Caco-2 (cell line): Measurements from ENCODE around the gene VILL. TPM values are rescaled to one million over a fixed set of nuclear protein-coding genes. Genes with fewer than 3 reads are reported as not detected.
"Not testable (repeated sequence)": the region's sequence is repeated elsewhere in the genome, so short reads cannot be mapped to it uniquely, and the experiment has no call there.

Source experiments
- BruUV-seq: library from RNA; stranded (reverse); fragments of 400-500 nt; replicated peaks from 2 replicates; lab custom pipeline; 2021; lab: Mats Ljungman, UMichigan
- CTCF ChIA-PET: fragments of 300-600 bp; sonication (Branson Sonifier 250); formaldehyde crosslinking; loops from one replicate; lab custom pipeline; 2022; ENCODE audit warnings: antibody characterized with exemption; lab: Charles Lee
- POLR2A ChIA-PET: fragments of 300-600 bp; sonication (Branson Sonifier 250); formaldehyde crosslinking; loops from one replicate; lab custom pipeline; 2022; ENCODE audit warnings: antibody characterized with exemption; lab: Charles Lee
- DNase-seq, 2 experiments: peaks; one replicate each; pipeline versions ENCODE4 v3.0.0 to v3.0.0-alpha.2; 2020 to 2022
- H3K27me3 ChIP-seq: replicated peaks from 2 replicates; pipeline ENCODE4 v1.6.0; 2011; ENCODE audit warnings: low read length; ENCODE audit not compliant: control insufficient read depth, insufficient read depth
- H3K36me3 ChIP-seq: 2 replicates; pipeline ENCODE4 v1.5.1; 2011; ENCODE audit warnings: low read length; ENCODE audit not compliant: control insufficient read depth, insufficient read depth
- H3K4me1 ChIP-seq: fragments of 250-450 bp; sonication (Bioruptor Pico); 2 replicates; pipeline ENCODE4 v1.5.1; 2020; ENCODE audit warnings: mild to moderate bottlenecking
- H3K4me3 ChIP-seq: 2 replicates; pipeline ENCODE4 v1.5.1; 2011; ENCODE audit warnings: low read depth, mild to moderate bottlenecking, control low read depth, low read length
- H3K9me3 ChIP-seq: fragments of 250-450 bp; sonication (Bioruptor Pico); 2 replicates; pipeline ENCODE4 v1.5.1; 2020; ENCODE audit warnings: mild to moderate bottlenecking, moderate library complexity
- H3K27ac Mint-ChIP-seq: one replicate; pipeline ENCODE4 v1.8.0; 2022; ENCODE audit warnings: mixed read lengths; ENCODE audit not compliant: unreplicated experiment
- H3K27me3 Mint-ChIP-seq: one replicate; pipeline ENCODE4 v1.8.0; 2022; ENCODE audit warnings: mixed read lengths; ENCODE audit not compliant: insufficient read depth, unreplicated experiment
- H3K36me3 Mint-ChIP-seq: one replicate; pipeline ENCODE4 v1.8.0; 2022; ENCODE audit warnings: mild to moderate bottlenecking, mixed read lengths; ENCODE audit not compliant: insufficient read depth, unreplicated experiment
- H3K4me1 Mint-ChIP-seq: one replicate; pipeline ENCODE4 v1.8.0; 2022; ENCODE audit warnings: low read depth, mixed read lengths; ENCODE audit not compliant: unreplicated experiment
- H3K4me3 Mint-ChIP-seq: one replicate; pipeline ENCODE4 v1.8.0; 2022; ENCODE audit warnings: mild to moderate bottlenecking, moderate library complexity, mixed read lengths; ENCODE audit not compliant: unreplicated experiment
- H3K9me3 Mint-ChIP-seq: one replicate; pipeline ENCODE4 v1.8.0; 2022; ENCODE audit warnings: mixed read lengths; ENCODE audit not compliant: unreplicated experiment
- intact Hi-C: fragments of 100-400 bp; cut with micrococcal nuclease; formaldehyde crosslinking; loops from one replicate; pipeline ENCODE4 v1.10.0; 2022; ENCODE audit not compliant: unreplicated experiment
- total RNA-seq: library from RNA; stranded (reverse); gene quantifications from 2 replicates; pipeline ENCODE4 v1.2.3, GENCODE V29; 2022
- TF ChIP-seq, protein P1 (sequence below), 2 experiments: fragments of 200-600 bp in 1 of 2; IDR thresholded peaks; 1 replicate in 1 of 2; 2 replicates in 1 of 2; pipeline versions ENCODE4 v1.5.1 to v1.8.0; 2011 to 2022; ENCODE audit warnings: antibody characterized with exemption in 1 of 2, control low read depth in 1 of 2, inconsistent platforms in 1 of 2, low read depth in 1 of 2, low read length in 1 of 2, mild to moderate bottlenecking in 1 of 2, moderate library complexity in 1 of 2; ENCODE audit not compliant: insufficient read depth in 1 of 2, severe bottlenecking in 1 of 2, unreplicated experiment in 1 of 2

VILL gene
- total RNA-seq, 1 experiment from 2014 or later = 11.7 TPM

DNA sequence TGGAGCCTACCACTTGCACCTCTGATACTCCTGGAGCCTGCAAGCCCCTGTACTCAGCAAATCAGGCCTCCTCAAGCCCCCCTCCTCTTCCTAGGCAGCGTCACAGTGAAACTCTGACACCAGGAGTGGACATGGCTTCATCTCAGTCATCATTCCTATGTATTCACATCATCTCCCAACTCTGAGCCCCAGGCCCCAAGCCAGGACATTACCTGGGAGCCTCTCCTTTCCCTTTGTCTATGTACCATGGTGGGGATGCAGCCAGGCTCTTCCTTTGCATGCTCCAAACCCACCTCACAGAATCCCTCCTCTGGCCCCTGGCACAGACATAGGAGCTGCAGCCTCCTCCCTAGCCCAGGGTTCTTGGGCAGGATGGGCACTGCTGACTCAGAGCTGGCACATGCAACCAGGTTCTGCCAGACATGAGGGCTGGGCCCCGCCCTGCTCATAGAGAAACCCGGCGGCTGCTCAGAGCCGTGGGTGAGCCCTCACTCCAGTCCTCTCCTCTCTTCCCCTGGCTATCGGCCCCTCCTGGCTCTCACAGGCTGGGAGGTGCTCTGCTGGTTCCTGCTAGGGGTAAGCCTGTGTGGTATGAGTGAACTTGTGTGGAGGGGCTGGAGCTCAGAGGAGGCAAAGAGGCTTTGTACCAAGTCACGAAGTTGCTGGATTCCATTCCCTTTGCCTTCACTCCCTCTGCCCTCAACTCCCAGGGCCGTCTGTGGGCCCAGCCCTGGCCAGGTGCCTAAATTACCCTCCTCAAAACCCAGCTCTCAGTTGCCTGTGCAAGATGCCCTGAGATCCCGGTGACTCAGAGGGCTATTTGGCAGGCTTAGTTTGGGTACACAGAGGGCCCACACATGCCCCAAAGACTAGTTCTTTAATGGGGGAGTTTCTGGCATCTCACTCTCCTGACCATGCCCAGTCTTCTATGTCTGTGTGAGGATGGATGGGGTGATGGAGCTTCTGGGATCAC, 40.7 kb downstream of the VILL start:
- Histone ChIP-seq H3K36me3 (no peaks in the 10 kb centered on the region), H3K4me1 (peaks cover 18% of the 10 kb centered on the region), H3K9me3 (no peaks in the 10 kb centered on the region), H3K4me3 (no peak overlapping the region), H3K27me3 (no peaks in the 10 kb centered on the region)
- H3K4me1 Mint-ChIP-seq = peaks cover 10% of the 10 kb centered on the region
- ChIA-PET CTCF (no interaction called here), POLR2A (no interaction called here)
- DNase-seq = no peak
- H3K36me3 Mint-ChIP-seq = no peaks in the 10 kb centered on the region
- no peak overlapping the region for H3K27ac Mint-ChIP-seq
- intact Hi-C loops = no loop called here
- no TSS peak for BruUV-seq
- no peak overlapping the region for H3K4me3 Mint-ChIP-seq
- TF ChIP-seq, protein P1, sequence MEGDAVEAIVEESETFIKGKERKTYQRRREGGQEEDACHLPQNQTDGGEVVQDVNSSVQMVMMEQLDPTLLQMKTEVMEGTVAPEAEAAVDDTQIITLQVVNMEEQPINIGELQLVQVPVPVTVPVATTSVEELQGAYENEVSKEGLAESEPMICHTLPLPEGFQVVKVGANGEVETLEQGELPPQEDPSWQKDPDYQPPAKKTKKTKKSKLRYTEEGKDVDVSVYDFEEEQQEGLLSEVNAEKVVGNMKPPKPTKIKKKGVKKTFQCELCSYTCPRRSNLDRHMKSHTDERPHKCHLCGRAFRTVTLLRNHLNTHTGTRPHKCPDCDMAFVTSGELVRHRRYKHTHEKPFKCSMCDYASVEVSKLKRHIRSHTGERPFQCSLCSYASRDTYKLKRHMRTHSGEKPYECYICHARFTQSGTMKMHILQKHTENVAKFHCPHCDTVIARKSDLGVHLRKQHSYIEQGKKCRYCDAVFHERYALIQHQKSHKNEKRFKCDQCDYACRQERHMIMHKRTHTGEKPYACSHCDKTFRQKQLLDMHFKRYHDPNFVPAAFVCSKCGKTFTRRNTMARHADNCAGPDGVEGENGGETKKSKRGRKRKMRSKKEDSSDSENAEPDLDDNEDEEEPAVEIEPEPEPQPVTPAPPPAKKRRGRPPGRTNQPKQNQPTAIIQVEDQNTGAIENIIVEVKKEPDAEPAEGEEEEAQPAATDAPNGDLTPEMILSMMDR (IDR thresholded peaks at IDR 0.05; ENCODE audit: insufficient read depth in 1 of 2, low read depth in 1 of 2, low read length in 1 of 2, severe bottlenecking in 1 of 2, unreplicated experiment in 1 of 2) = no peak
- no peaks in the 10 kb centered on the region for H3K9me3 Mint-ChIP-seq
- H3K27me3 Mint-ChIP-seq = no peaks in the 10 kb centered on the region

DNA sequence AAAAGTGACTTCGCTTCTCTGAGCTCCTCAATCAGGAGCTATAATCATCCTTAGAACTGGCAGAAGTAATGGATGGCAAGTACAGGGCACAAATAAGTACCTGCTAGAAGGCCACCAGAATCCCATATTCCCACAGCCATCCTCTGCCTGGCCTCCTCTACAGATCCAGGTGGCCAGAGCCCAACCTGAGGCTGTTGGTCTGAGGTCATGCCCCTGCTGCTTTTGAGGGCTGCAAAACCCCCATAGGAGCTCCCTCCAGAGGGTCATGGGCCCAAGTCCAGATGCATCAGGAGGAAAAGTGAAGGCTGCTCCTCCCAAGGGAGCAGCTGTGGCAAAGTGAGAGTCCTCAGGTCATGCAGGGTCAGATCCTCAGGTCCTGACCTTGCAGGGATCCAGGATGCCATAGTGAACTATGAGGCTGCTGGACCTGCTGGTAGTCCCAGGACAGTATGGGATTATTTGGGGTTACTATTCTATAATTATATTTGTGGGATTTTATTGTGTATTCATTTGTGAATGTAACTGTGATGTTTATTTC, 41.8 kb downstream of the VILL start:
- Histone ChIP-seq H3K27me3 (no peaks in the 10 kb centered on the region), H3K36me3 (no peaks in the 10 kb centered on the region), H3K9me3 (no peaks in the 10 kb centered on the region), H3K4me3 (no peak overlapping the region), H3K4me1 (peaks cover 18% of the 10 kb centered on the region)
- Mint-ChIP-seq H3K4me3 (no peak overlapping the region), H3K9me3 (no peaks in the 10 kb centered on the region), H3K36me3 (no peaks in the 10 kb centered on the region), H3K27me3 (no peaks in the 10 kb centered on the region), H3K27ac (no peak overlapping the region), H3K4me1 (peaks cover 10% of the 10 kb centered on the region)
- TF ChIP-seq, protein P1 (IDR thresholded peaks at IDR 0.05; ENCODE audit: insufficient read depth in 1 of 2, low read depth in 1 of 2, low read length in 1 of 2, severe bottlenecking in 1 of 2, unreplicated experiment in 1 of 2) = no peak
- BruUV-seq = no TSS peak
- POLR2A ChIA-PET = no interaction called here
- intact Hi-C loops = no loop called here
- DNase-seq = no peak
- CTCF ChIA-PET = no interaction called here

DNA sequence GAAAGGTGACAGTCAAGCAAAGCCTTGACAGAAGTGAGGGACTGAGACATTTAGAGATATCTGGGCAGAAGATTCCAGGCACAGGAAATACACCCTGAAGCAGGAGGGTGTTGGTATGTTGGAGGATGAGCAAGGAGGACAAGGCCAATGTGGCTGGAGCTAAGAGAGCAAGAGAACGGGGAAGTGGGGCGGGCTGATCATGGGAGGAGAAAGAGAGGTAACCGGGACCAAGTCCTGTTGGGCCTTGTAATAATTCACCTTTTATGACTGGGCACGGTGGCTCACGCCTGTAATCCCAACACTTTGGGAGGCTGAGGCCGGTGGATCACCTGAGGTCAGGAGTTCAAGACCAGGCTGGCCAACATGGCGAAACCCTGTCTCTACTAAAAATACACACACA, 43.0 kb downstream of the VILL start:
- H3K27me3 Mint-ChIP-seq, H3K36me3 ChIP-seq, H3K36me3 Mint-ChIP-seq, DNase-seq, H3K9me3 ChIP-seq, H3K27ac Mint-ChIP-seq, CTCF ChIA-PET, H3K27me3 ChIP-seq, POLR2A ChIA-PET, intact Hi-C loops, H3K4me3 Mint-ChIP-seq, BruUV-seq, H3K4me3 ChIP-seq, H3K9me3 Mint-ChIP-seq: not testable (repeated sequence)
- H3K4me1 Mint-ChIP-seq = peaks cover 12% of the 10 kb centered on the region
- H3K4me1 ChIP-seq = peaks cover 18% of the 10 kb centered on the region

DNA sequence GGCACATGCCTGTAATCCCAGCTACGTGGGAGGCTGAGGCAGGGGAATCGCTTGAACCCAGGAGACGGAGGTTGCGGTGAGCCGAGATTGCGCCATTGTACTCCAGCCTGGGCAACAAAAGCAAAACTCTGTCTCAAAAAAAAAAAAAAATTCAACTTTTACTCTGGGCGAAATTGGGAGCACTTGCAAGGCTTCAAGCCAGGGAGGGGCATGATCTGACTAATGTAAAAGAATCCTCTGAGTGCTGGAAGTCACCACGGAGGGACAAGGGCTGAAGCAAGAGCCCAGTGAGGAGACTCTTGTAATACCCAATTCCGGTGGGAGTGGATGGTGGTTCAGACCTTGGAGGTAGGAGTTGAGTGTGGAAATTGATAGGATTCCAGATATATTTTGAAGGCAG, 43.7 kb downstream of the VILL start:
- H3K4me3 ChIP-seq, intact Hi-C loops, H3K9me3 Mint-ChIP-seq, BruUV-seq, H3K36me3 Mint-ChIP-seq, H3K9me3 ChIP-seq, H3K4me3 Mint-ChIP-seq, H3K27me3 Mint-ChIP-seq, CTCF ChIA-PET, H3K27me3 ChIP-seq, POLR2A ChIA-PET, DNase-seq, H3K27ac Mint-ChIP-seq, H3K36me3 ChIP-seq: not testable (repeated sequence)
- H3K4me1 ChIP-seq = peaks cover 18% of the 10 kb centered on the region
- H3K4me1 Mint-ChIP-seq = peaks cover 16% of the 10 kb centered on the region
